Neural crest cell (in vitro differentiated cells): Measurements from ENCODE around the gene RBM5. TPM values are rescaled to one million over a fixed set of nuclear protein-coding genes. Genes with fewer than 3 reads are reported as not detected.

Experiments
- DNase-seq: peaks from one replicate; pipeline ENCODE4 v3.0.0; 2021; ENCODE audit warnings: low read depth, mixed read lengths, low spot score
- H3K27ac Mint-ChIP-seq: one replicate; pipeline ENCODE4 v1.8.0; 2021; ENCODE audit warnings: mild to moderate bottlenecking, mixed read lengths; ENCODE audit not compliant: unreplicated experiment
- H3K27me3 Mint-ChIP-seq: 2 replicates; pipeline ENCODE4 v1.8.0; 2021; ENCODE audit warnings: low read depth, mild to moderate bottlenecking, mixed read lengths
- H3K36me3 Mint-ChIP-seq: 2 replicates; pipeline ENCODE4 v1.8.0; 2021; ENCODE audit warnings: low read depth, mild to moderate bottlenecking, mixed read lengths
- H3K4me1 Mint-ChIP-seq: 2 replicates; pipeline ENCODE4 v1.8.0; 2021; ENCODE audit warnings: mixed read lengths
- H3K4me3 Mint-ChIP-seq: one replicate; pipeline ENCODE4 v1.8.0; 2021; ENCODE audit warnings: mild to moderate bottlenecking, mixed read lengths
- H3K9me3 Mint-ChIP-seq: 2 replicates; pipeline ENCODE4 v1.8.0; 2021; ENCODE audit warnings: mixed read lengths
- CTCF ChIP-seq: fragments of 200-600 bp; sonication (generic); conservative IDR thresholded peaks from 2 replicates; pipeline ENCODE4 v1.5.0; 2021; ENCODE audit warnings: antibody characterized with exemption, mild to moderate bottlenecking
- total RNA-seq: library from RNA; stranded (reverse); gene quantifications from 2 replicates; pipeline ENCODE4 v1.2.1, GENCODE V29; 2021

The RBM5 gene
- total RNA-seq, 1 donor from 2014 or later = 193 TPM

- no peak overlapping the region for H3K4me3 Mint-ChIP-seq
Measured at GRCh38 chr3:50168388-50168787, 79.7 kb downstream of the RBM5 start.

More at GRCh38 chr3:50168388-50168787, 79.7 kb downstream of the RBM5 start:
- no peak for DNase-seq
- TF ChIP-seq CTCF = no peak
- H3K27me3 Mint-ChIP-seq = no peaks in the 10 kb centered on the region
- H3K27ac Mint-ChIP-seq = no peak overlapping the region
- H3K4me1 Mint-ChIP-seq = peaks cover 27% of the 10 kb centered on the region
- H3K36me3 Mint-ChIP-seq = no peaks in the 10 kb centered on the region
- no peaks in the 10 kb centered on the region for H3K9me3 Mint-ChIP-seq

Other genes with a start within 250 kb of the RBM5 start
- 33.4 and 38.1 TPM in 2 replicates for gene TRAIP, start 232.4 kb upstream of the RBM5 start, total RNA-seq
- 41.2 and 43.1 TPM in 2 replicates for gene CAMKV, start 219.0 kb upstream of the RBM5 start, total RNA-seq
- 1.4 and 2.6 TPM in 2 replicates for gene MST1R, start 185.0 kb upstream of the RBM5 start, total RNA-seq
- gene MON1A, start 159.1 kb upstream of the RBM5 start, total RNA-seq = 11.5 and 13.1 TPM in 2 replicates
- gene RBM6, start 148.8 kb upstream of the RBM5 start, total RNA-seq = 117 and 128 TPM in 2 replicates
- 4.2 and 5.8 TPM in 2 replicates for gene SEMA3F, start 66.4 kb downstream of the RBM5 start, total RNA-seq
- not detected in 2 replicates for gene GNAT1, start 102.7 kb downstream of the RBM5 start, total RNA-seq
- 1.8 and 2.7 TPM in 2 replicates for gene SLC38A3, start 116.4 kb downstream of the RBM5 start, total RNA-seq
- gene GNAI2, start 147.3 kb downstream of the RBM5 start, total RNA-seq = 176 and 190 TPM in 2 replicates
- 2.3 and 2.9 TPM in 2 replicates for gene SEMA3B, start 180.2 kb downstream of the RBM5 start, total RNA-seq
- not detected in 2 replicates for gene LSMEM2, start 190.2 kb downstream of the RBM5 start, total RNA-seq
- gene IFRD2, start 203.5 kb downstream of the RBM5 start, total RNA-seq = 69.2 and 77.1 TPM in 2 replicates
- 2.9 and 4.4 TPM in 2 replicates for gene HYAL3, start 210.5 kb downstream of the RBM5 start, total RNA-seq
- gene NAA80, start 210.5 kb downstream of the RBM5 start, total RNA-seq = 9.7 and 10.7 TPM in 2 replicates
- 2.0 and 2.5 TPM in 2 replicates for gene HYAL1, start 214.7 kb downstream of the RBM5 start, total RNA-seq
- 73.0 and 78.0 TPM in 2 replicates for gene HYAL2, start 233.8 kb downstream of the RBM5 start, total RNA-seq
- gene TUSC2, start 239.3 kb downstream of the RBM5 start, total RNA-seq = 35.0 and 35.5 TPM in 2 replicates